Measurements from ENCODE around the gene NDUFB7.

- no peak for TF ChIP-seq CTCF (IDR thresholded peaks at IDR 0.05)
- TF ChIP-seq POLR2A (IDR thresholded peaks at IDR 0.05): no peak
Measured at GRCh38 chr19:14525729-14526128, 46.1 kb downstream of the NDUFB7 start.

Data from heart left ventricle (tissue), 13 donors.